GM12801 (cell line): ENCODE measurements around the gene EPB41L4A.

ENCODE experiments used
- CTCF ChIP-seq: IDR thresholded peaks from one replicate; pipeline ENCODE4 v1.5.1; 2011; ENCODE audit warnings: control low read depth; ENCODE audit not compliant: insufficient read length; ENCODE audit errors: extremely low read depth

The EPB41L4A gene

DNA sequence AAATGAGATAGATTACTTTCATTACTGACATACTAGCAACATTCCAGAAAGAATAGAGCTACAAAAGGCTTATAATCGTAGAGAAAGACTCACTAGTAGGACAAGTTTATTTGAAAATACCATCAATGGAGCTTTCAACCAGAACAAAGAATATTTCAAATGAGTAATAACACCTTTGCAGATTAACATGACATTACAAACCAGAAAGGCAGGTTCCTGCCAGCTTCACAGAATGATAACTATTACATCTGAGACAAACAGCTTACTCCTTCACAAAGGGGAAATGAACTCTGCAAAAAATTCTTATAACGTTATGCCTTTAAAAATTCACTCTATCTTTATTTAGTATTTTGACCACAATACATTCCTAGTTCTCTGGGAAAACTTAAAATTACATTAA, 103.1 kb downstream of the EPB41L4A start:
- no peak for TF ChIP-seq CTCF

DNA sequence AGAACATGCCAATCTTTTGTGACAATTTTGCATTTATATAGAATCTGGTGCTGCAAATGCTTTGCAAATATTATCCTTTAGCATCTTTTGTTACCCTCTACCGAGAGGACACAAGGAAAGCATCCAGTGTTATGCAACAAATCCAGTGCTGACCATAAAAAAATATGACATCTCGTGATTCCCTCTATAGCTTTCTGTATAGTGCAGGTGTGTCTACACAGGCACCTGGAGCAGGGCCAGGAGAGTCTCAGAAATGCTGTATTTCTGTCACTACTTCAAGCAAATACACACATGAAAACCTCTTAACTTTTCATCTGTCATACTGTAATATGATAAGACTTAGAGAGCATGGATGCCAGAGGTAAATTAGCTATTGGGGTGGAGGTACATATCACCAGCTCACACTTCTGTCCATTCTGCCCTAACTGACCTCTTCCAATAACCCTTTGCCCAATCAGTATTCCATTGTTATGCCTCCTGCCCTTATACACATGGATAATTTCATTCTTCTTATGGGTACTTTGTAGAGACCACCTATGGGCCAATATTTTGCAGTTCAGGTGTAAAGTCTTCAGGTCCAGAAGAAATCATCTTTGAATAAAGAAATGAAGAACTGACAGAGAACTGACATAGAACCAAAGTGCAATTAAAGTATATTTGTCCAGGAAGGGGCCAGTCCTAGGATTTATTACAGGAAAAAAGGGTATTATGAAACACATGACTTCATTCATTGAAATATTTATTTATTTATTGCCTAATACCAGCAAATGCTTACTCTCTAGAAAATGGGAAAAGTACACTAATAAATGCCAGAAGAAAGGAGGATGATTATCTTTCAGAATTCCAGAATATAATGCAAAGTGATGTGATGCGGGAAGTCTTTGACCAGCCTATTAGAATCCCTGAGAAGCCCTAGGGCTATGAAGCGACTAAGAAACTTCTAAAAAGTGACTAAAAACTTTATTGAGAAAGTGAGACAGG, 106.5 kb downstream of the EPB41L4A start:
- TF ChIP-seq CTCF, result no peak

DNA sequence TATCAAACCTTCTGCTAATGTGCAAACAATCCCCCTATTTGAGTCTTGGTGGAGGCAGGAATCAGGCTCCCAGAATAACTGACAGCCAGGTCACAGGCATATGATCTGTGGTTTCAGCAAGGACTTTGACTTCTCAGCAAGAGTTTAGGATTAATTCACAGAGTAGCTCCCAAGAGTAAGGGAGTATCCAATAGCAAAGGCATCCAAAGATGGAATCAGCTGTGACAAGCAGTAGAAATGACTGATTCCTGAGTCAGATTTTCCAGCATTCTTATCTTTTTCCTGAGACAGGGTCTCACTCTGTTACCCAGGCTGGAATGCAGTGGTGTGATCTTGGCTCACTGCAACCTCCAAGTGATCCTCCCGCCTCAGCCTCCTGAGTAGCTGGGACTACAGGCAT, 108.3 kb downstream of the EPB41L4A start:
- TF ChIP-seq CTCF, result no peak

DNA sequence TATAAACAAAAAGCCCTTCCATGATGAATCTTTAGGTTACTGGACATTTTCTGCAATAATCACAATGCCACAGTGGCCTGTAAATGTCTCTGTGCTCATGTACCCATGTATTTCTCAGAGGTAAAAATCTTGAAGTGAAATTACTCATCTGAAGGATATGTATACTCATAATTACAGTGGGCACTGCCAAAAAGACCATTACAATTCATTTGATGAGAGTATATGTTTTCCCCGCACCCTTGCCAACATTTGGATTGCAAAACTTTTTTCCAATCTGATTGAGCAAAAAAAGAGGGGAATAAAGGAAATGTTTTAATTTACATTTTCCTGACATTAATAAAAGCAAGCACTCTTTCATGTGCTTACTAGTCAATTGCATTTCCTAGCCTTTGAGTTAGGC, 110.5 kb downstream of the EPB41L4A start:
- TF ChIP-seq CTCF, result no peak

DNA sequence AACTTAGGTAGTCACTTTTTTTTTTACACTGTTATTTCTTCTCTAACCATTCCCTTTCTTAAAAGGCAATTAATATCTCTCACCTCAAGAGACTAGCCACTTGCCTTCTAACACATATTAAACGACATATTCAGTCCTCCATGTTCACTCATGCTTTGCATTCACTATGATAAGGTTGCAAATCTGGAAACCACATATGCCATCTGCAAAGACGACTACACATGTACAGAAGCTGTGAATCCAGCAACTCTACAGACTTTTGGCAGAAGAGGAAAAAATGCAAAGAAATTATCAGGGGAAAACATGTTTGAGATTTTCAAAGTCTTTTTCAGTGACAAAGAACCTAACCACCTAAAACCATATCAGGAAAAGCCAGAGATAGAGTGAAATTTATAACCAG, 112.1 kb downstream of the EPB41L4A start:
- no peak for TF ChIP-seq CTCF

DNA sequence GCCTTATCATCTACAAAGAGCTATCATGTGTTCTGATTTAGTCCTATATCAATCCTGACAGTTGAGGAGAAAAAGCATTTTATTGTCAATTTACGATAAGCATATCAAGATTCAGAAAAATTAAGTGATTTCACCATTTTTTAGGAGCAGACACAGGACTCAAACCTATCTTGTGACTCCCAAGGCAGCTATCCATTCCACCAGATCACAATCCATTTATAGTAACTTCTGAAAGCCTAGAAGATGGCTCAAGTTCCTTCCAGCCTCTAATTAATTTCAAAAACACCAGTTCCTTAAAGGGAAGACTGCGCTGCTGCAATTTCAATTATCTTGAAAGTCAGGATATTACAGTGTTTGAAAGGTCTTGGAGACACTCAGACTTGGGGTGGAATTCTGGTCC, 114.3 kb downstream of the EPB41L4A start:
- no peak for TF ChIP-seq CTCF

DNA sequence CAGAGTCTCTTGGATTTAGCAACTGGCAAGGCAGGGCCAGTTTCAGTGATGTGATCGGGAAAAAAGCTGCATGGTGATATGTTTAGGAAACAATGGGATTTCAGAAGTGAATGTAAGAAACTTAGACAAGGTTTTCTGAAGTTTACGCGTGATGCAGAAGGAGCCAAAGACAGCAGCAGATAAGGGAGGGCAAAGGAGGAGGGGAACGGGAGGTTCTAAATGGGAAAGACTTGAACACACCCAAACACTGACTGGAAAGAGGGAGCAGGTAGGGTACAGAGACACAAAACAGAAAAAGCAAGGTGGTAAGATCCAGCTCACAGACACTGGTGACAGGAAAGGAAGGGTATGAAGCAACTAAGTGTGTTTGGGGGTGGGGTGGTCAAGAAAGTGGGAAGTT, 115.4 kb downstream of the EPB41L4A start:
- TF ChIP-seq CTCF, result no peak
